Islet of Langerhans (tissue), 1 donor: ENCODE results near the gene TNNT3.
"Not testable (repeated sequence)": the region's sequence is repeated elsewhere in the genome, so short reads cannot be mapped to it uniquely, and the experiment has no call there.

Experiments
- FAIRE-seq: peaks from one replicate; lab custom pipeline; 2011; peaks lifted over from hg19 to GRCh38; lab: Jason Lieb, UNC

TNNT3 gene

DNA sequence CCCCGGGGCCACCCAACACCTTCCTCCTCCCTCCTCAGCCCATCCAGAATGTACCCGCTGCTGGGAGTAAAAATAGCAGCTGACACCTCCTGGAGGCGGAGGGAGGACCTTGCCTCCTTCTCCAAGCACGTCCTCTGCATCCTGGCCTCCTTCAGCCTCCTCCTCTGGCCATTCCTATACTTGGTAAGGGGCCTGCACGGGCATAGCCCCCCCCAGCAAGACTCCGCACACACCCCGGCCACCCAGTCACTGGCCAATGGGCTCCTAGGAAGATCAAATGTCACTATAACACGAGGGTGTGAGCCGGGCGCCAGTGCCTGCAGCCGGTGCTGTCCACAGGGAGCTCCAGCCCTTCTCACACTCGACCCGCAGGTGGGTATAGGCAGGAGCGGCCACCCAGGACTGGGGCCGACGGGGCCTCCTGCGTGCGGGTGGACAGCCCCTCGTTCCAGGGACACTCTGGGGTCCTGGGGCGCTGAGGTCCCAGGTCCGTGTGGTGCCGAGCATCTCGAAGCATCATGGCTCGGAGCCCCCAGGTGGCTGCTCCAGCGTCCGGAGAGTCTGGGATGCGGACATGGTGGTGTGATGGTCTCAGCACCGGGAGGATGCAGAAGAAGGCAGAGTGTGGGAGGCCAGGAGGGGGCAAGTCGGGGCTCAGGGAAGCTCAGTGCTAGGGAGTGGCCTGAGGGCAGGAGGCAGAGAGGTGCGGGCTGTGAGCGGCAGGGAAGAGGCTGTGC is at the start of gene TNNT3:
Gene TNNT3 (plus strand): TSS at position 313 of the 737 bp plus-strand sequence. CDS start 3,172 bp downstream, outside the sequence.
- no peak for FAIRE-seq

DNA sequence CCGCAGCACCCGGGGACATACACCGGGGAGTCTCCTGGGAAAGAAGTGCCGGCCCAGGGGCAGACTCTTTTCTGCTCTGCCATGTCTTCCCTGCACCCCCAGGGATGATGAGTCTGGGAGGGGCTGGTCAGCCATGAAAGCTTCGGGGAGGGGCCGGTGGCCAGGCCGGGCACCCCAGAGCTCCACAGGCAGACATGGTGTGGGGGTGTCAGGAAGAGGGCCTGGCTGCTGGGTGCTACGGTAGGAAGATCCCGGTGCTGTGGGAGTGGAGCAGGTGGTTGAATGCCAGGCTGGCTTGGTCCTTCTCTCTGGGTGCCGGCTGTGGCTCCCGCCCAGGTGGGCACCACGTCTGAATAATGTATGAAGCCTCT is 49.2 kb upstream of the TNNT3 start:
- FAIRE-seq = no peak

DNA sequence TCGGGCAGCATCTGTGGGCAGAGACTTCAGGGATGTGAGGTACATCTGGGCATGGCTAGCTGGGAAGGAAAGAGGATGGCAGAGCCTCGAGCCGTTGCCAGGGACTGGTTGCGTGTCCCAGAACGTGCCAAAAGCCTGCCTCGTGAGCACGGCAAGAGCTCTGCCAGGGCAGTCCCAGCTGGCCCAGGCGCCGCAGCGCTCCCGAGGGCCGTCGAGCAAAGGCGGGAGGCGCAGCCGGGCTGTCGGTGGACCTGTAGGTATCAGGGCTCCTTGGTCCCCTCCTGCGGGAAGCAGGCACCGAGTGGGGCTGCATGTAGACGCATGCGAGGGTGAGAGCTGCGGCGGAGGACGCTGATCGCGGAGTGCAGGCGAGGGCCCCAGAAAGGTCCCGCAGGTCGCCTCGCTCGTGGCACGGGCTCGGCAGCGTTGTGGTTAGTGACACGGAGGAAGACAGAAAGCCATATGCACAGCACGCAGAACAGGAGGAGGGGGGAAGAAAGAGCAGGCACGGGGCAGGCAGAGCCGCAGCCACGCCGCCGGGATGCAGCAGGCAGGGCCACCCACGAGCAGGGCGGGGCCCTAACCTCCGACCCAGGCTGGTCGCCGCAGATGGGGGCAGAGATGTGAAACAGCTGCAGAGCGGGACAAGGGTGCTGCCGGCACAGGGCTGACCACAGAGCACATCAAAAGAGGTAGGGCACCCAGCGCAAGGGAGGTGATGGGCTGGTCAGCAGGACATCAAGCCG is 48.6 kb upstream of the TNNT3 start:
- FAIRE-seq = no peak

DNA sequence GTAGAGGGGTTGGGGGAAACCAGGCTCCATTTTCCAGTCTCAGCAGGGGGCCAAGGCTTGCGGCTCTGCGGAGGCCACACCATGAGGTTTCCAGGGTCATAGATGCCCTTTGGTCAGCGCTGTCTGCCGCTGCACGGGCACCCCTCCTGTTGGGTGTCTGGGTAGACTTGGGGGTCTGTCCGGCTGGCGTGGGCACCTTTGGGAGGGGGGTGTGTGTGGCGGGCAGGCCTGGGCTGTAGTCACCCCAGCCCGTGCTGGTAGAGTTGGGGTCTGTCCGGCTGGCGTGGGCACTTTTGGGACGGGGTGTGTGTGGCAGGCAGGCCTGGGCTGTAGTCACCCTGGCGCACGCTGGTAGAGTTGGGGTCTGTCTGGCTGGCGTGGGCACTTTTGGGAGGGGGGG is 48.0 kb upstream of the TNNT3 start:
- no peak for FAIRE-seq

DNA sequence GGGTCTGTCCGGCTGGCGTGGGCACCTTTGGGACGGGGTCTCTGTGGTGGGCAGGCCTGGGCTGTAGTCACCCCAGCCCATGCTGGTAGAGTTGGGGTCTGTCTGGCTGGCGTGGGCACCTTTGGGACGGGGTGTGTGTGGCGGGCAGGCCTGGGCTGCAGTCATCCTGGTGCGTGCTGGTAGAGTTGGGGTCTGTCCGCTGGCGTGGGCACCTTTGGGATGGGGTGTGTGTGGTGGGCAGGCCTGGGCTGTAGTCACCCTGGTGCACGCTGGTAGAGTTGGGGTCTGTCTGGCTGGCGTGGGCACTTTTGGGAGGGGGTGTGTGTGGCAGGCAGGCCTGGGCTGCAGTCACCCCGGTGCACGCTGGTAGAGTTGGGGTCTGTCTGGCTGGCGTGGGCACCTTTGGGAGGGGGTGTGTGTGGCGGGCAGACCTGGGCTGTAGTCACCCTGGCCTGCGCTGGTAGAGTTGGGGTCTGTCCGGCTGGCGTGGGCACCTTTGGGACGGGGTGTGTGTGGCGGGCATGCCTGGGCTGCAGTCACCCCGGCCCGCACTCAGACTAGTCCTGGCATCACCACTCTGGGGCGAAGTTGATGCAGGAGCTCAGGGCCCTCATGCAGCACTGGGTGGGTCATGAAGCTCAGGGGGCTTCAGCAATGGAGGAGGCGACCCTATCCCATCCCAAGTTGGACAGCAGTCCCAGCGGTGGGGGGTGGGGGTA is 47.1 kb upstream of the TNNT3 start:
- FAIRE-seq = no peak

DNA sequence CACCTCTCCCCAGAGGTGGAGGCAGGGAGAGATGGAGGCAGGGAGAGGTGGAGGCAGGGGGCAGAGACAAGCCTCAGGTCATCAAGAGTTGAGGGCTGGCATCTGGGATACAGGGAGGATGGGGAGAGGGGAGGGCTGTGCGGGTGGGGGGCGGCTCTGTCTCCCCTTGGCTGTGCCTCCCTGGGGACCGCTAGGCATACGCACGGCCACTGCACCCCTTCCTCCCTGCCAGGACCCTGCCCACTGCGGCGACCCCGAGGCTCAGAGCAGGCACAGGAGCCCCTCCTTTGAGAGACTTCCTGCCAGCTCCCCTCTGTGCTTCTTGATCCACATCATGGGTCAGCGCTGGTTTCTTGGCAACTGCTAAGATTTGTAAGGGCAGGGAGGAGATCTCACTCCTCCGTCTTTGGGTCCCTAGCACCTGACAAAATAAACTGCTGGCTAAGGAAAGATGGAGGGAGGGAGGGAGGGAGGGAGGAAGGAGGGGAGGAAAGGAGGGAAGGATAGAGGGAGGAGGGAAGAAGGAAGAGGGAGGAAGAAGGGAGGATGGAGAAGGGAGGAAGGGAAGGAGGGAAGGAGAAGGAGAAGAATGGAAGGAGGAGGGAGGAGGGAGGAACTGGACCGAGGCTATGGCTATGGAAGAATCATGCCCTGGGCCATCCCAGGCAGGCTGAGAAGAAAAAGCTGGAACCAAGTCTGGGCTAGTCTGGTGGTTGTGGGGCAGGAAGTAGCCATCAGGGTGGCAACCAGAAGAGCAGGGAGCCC is 46.3 kb upstream of the TNNT3 start:
- FAIRE-seq = no peak

DNA sequence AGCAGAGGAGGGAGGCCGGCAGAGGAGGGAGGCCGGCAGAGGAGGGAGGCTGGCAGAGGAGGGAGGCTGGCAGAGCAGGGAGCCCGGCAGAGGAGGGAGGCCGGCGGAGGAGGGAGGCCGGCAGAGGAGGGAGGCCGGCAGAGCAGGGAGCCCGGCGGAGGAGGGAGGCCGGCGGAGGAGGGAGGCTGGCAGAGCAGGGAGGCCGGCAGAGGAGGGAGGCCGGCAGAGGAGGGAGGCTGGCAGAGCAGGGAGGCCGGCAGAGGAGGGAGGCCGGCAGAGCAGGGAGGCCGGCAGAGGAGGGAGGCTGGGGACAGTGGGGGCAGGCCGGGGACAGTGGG is 45.7 kb upstream of the TNNT3 start:
- not testable (repeated sequence) for FAIRE-seq

DNA sequence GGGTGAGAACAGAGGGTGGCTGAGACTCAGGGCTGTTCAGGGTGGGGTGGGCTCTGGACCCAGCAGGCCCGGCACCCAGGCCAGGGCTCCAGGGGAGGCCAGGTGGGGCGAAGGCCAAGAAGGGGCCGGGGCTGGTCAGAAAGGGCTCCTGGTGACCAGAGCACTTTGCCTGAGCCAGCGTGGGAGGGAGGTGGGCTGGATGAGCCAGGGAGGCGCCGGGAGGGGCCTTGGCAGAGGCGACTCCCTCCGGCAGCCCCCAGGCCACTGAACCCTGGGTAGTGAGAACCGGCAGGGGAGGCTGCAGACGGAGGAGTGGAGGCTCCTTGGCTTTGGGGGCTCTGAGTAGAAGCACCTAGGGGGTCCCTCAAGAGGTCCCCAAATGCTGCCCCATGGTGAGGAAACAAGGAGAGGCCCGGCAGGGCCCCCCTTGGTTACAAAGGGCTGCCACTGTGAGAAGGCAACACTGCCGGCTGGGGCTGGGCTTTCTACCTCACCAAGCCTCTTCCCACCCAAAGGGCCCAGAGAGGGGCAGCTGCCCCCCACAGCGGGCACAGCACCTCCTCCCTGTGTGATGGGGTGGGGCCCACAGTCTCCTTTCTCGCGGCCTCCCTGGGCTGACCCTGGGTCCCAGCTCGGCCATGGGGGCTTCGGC is 44.9 kb upstream of the TNNT3 start:
- FAIRE-seq = not testable (repeated sequence)

DNA sequence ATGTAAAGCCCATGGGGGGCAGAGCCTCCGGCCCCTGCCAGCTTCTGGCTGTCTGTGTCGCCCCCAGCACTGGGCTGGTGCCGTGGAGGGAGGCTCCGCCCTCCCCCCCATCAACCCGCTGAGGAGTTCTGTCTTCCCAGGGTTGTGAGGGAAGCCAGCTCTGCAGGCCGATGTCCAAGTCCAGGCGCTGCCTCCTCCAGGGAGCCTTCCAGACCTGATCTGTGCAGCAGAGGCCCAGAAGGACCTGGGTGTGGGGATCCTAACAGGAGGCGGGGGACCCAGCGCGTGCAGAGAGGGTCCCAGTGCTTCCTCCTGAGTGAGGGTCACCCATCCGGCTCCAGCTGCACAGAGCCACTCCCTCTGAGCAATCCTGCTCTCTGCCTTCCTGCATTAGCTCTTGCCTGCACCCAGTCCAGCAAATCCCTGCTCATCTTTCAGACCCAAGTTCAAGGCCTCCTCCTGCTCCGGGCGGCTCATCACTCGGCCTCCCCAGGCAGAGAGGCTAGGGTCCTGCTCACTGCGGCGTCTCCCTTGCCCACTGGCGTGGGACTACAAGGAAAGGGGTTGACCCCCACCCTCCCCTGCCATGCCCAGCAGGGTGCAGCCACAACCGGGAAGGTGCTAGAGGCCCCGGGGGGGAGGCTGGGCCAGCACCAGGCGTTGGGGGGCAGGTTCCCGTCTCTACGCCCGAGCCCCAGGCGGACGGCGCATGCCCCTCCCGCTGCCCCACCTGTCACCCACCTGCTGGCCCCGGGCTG is 44.2 kb upstream of the TNNT3 start:
- no peak for FAIRE-seq

DNA sequence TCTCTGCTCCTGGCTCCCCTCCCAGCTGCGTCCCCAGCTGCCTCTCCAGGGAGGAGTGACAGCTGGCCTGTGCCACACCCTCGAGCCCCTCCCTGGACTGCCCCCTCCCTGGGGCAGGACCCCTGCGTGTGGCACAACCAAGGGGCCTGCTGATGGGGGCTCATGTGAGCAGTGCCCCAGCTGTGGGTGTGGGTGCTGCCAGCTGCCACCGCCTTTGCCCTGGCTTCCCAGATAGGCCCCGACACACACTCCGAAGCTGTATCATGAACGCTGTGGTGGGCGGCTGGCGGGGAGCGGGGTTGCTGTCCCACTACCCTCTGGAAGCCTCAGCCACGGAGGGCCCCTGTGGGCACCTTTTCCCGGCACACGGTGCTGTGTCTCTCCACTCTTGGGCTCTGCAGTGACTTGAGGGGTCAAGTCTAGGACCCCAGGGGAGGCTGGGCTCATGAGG is 43.6 kb upstream of the TNNT3 start:
- not testable (repeated sequence) for FAIRE-seq

DNA sequence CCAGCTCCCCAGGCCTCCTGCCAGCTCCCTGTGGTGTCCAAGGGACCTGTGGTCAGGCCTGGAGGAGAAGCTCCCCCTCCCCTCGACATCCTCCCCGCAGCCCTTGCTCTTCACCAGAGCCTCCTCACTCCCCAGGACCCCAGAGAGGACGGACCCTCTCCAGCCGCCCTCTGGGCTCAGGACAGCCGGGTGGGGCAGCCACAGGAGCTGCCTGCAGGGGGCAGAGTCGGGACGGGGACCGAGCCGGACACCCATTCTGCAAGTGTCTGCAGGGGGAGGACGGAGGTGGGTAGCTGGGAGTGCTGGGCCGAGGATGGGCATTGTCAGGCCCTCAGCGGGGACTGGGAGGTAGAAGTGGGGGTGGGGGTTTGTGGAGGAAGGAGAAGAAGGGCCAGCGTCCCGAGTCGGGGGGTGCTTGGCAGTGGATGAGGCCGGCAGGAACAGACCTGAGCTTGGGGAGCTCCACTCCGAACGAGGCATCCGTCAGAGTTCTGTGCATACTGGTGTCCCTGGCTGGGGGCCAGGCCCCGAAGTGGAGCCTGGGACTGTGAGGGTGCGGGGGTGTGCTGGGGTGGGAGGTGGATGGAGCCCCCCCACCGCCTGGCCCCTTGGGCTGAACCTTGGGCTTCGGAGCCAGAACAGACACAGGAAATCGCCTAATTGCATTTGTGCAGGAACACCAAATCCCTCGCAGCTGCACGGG is 43.0 kb upstream of the TNNT3 start:
- FAIRE-seq = no peak

DNA sequence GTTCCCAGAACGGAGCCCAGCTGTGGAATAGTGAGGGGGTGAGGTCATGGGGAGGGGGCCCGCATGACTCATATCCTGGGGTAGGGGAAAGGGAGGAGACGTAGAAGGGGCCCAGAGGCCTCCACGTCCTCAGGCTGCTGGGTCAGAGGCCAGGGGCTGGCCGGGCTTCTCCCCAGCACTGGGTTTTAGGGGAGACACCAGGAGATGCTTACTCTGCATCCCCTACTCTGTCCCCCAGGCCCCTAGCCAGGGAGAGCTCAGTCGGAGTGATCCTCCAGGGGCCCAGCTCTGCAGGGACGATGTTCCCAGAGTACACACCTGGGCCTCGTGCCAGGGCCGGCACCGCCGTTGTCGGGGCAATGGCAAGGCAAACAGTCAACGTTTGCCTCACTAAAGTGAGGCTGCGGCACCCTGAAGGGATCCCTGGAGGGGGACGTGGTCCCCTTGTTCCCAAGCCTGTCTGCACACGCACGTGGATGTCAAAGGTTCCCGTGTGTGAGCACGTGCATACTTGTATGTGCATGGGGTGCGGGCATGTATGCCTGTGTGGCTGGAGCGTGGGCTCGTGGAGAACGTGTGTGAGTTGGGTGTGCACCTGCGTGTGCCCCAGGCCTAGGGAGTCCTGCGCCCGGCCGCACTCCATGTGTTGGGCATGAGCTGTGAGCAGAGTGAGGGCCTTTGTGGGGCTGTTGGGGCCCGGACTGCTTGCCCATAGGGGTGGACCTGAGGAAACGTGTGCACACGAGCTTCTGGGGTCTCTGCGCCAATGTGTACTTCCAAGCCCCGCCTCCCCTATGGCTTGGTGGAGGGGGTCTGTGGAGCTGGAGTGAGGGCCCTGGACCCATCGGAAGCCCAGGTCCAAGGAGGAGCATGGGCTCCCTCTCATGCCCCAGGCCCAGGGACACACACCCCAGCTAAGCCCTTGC is 42.0 kb upstream of the TNNT3 start:
- FAIRE-seq = no peak

DNA sequence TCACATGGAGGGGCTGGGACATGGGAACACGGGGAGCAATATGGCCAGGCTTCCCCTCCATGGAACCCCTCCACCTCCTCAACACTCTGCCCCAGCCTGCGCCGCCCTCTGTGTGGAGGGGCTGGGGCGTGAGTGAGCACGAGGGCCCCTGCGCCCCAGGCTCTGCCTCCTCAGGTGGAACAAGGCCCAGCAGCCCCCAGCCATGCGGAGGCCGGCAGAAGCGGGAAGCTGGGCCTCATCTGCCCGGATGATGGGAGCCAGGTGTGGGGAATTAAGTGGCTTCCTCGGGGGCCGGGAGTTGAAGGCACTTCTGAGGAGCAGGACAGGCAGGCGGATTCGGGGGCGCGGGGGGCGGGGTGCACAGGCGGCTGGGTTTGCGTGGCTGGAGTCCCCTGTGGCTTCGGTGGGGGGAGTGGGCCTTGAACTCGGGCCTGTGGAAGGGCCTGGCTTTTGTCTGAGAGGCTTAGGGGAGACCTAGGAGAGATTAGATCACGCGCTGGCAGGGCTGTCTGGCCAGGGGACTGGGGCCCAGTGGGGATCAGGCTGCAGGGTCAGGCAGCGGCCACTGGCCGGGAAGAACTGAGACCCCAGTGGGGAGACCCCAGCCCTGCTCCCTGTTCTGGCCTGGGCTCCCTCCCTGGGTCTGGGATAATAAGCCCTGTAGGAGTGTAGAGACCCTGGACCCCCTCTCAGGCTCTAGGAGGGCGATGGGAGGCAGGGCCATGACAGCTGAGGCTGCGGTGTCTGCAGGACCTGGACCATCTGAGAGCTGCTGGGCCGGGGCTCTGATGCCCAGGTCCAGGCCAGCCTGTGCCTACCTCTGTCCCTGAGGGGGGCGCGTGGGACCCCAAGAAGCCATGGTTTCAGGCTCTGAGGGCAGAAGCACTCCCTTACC is 41.1 kb upstream of the TNNT3 start:
- no peak for FAIRE-seq

DNA sequence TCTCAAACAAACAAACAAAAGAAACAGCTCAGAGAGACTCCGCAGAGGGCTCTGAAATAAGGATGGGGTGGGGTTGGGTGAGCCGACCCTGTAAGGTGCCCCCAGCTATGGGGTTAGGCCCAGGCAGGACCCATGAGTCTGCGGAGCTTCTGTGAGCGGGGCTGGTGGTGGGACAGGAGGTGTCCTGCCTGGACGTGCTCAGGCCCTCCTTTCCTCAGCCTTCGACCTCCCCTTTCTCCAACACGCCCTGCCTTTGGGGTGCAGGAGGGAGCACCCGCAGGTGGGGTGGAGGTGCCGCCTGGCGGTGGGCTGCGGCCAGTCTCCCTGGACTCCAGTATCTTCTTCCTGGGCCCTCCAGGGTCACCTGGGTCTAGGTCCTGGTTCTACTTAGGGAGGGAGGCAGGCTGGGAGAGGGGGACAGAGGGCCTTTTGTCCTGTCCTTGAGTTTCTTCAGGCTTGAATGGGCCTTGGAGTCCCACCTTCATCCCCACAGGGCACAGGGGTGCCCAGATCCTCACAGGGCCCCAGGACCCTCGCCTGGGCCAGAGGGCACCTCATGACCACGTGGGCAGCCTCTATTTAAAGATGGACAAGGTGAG is 40.1 kb upstream of the TNNT3 start:
- FAIRE-seq = no peak

DNA sequence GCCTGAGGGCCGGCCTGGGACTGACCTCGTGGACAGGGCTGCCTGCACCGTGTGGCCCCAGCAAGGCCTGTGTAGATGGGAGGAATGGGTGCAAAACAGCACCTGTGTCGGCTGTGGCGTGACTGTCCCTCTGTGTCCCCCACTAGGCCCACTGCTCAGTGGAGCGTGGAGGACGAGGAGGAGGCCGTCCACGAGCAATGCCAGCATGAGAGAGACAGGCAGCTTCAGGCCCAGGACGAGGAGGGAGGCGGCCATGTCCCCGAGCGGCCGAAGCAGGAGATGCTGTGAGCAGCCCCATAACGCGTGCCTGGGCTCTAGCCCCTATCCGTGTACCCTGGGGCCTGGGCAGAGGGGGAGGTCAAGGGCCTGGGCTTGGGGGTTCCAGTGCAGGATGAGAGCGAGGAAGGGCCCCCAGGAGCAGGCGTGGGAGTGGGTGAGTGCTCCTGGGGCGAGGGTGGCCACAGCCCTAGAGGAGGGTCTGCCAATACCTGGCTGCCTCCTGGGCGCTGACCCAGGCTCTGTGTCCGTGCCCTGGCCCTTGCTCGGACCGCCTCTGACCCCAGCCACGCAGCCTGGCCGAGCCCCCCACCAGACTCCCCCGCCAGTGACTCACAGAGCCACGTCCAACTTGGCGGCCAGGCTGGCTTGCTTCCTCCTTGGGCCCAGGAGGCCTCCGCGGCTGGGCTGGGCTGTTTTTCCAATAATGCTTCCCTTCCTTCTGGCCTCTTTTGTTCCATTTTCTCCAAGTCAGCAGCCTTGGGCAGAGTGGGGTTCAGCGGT is 39.4 kb upstream of the TNNT3 start:
- no peak for FAIRE-seq

DNA sequence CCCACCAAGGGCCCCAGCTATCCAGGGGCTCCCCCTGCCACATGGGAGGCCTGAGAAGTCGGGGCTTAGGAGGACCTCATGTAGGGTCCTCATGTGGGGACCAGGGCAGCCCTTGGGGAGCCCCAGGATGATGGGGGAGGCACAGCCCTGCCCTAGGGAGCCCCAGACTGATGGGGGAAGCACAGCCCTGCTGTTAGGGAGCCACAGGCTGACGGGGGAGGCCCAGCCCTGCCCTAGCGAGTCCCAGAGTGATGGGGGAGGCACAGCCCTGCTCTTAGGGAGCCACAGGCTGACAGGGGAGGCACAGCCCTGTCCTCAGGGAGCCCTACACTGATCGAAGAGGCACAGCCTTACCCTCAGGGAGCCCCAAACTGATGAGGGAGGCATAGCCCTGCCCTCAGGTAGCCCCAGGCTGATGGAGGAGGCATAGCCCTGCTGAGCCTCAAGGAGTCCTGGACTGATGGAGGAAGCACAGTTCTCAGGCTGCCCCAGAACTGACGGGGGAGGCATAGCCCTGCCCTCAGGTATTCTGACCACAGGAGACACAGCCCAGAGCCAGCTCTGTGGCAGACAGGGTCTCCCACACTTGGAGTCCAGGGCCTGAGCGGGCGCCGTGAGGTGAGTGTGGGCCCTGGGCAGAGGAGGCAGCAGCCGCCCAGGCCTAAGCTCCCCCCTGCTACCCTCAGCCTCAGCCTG is 38.6 kb upstream of the TNNT3 start:
- no peak for FAIRE-seq
